Measurements from ENCODE around the gene ACVR2B. TPM values are rescaled to one million over a fixed set of nuclear protein-coding genes. Genes with fewer than 3 reads are reported as not detected.

The ACVR2B gene
- total RNA-seq, 4 donors from 2014 or later, result 2.4 to 12.1 (median 6.3) TPM

DNA sequence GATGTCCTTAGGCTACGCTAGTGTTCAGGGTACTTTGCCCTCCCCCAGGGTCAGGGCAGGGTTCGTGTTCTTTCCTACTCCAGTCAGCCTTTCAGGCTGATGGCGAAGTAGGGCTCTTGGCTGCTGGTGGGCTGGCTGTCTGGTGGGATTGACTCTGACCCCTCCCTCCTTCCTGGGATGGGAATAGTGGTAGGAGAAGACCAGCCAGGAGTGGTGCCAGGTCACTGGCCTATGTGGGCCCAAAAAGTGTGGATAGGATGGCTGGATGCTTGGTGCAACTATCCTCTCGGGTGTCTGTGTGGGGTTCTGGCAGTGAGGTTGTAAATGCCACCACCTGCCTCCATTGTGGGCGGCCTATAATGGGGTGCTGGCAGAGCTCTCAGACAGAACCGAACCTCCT lies 22.0 kb downstream of the ACVR2B start:
- no peak overlapping the region for H3K27ac ChIP-seq
- no peaks in the 10 kb centered on the region for H3K9me3 ChIP-seq
- no peak overlapping the region for H3K4me3 ChIP-seq
- TF ChIP-seq POLR2A (IDR thresholded peaks at IDR 0.05), result no peak
- TF ChIP-seq, protein P1, sequence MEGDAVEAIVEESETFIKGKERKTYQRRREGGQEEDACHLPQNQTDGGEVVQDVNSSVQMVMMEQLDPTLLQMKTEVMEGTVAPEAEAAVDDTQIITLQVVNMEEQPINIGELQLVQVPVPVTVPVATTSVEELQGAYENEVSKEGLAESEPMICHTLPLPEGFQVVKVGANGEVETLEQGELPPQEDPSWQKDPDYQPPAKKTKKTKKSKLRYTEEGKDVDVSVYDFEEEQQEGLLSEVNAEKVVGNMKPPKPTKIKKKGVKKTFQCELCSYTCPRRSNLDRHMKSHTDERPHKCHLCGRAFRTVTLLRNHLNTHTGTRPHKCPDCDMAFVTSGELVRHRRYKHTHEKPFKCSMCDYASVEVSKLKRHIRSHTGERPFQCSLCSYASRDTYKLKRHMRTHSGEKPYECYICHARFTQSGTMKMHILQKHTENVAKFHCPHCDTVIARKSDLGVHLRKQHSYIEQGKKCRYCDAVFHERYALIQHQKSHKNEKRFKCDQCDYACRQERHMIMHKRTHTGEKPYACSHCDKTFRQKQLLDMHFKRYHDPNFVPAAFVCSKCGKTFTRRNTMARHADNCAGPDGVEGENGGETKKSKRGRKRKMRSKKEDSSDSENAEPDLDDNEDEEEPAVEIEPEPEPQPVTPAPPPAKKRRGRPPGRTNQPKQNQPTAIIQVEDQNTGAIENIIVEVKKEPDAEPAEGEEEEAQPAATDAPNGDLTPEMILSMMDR (IDR thresholded peaks at IDR 0.05 in 4 of 5, conservative IDR thresholded peaks at IDR 0.05 in 1 of 5), result no peak
- ATAC-seq, result no peak
- H3K27me3 ChIP-seq, result no peaks in the 10 kb centered on the region
- H3K4me1 ChIP-seq, result peaks cover 21 to 44% of the 10 kb centered on the region in 2 donors
- DNase-seq, result no peak
- H3K36me3 ChIP-seq, result peaks cover 0 to 8% of the 10 kb centered on the region in 2 donors
- in situ Hi-C loops (cut with MboI; ENCODE audit: low sequenced_read_pairs in 4 of 4) (loop anchor here in 3 of 4 donors (25.0 kb wide), 1 partner anchor 338 kb away; the partner anchor contains the start of genes ACAA1 (in 3 of the 3) and MYD88 (in 3 of the 3)), intact Hi-C loops (cut with DNase I; ENCODE audit: low total_unique reads) (loop anchor here (10.0 kb wide), 1 partner anchor 81 kb away; no protein-coding TSS in a partner anchor)

- in situ Hi-C loops (cut with MboI; ENCODE audit: low sequenced_read_pairs in 4 of 4), result loop anchor here in 3 of 4 donors (25.0 kb wide), 1 partner anchor 339 kb away; the partner anchor contains the start of genes ACAA1 (in 3 of the 3) and MYD88 (in 3 of the 3)
- ATAC-seq (no peak), DNase-seq (no peak)
Observed at GRCh38 chr3:38476157-38476756, 22.6 kb downstream of the ACVR2B start.

GRCh38 chr3:38477057-38477820 lies 23.5 kb downstream of the ACVR2B start:
- no peak for ATAC-seq
- DNase-seq, result no peak
- Histone ChIP-seq H3K27me3 (no peaks in the 10 kb centered on the region), H3K27ac (no peak overlapping the region), H3K36me3 (peaks cover 0 to 23% of the 10 kb centered on the region in 2 donors), H3K4me3 (no peak overlapping the region), H3K9me3 (no peaks in the 10 kb centered on the region), H3K4me1 (peaks cover 11 to 29% of the 10 kb centered on the region in 2 donors)
- in situ Hi-C loops (cut with MboI; ENCODE audit: low sequenced_read_pairs in 4 of 4) (loop anchor here in 3 of 4 donors (25.0 kb wide), 1 partner anchor 340 kb away; the partner anchor contains the start of genes ACAA1 (in 3 of the 3) and MYD88 (in 3 of the 3)), intact Hi-C loops (cut with DNase I; ENCODE audit: low total_unique reads) (loop anchor here (10.0 kb wide), 1 partner anchor 82 kb away; no protein-coding TSS in a partner anchor)
- TF ChIP-seq POLR2A (IDR thresholded peaks at IDR 0.05), result no peak
- TF ChIP-seq, protein P1 (IDR thresholded peaks at IDR 0.05 in 4 of 5, conservative IDR thresholded peaks at IDR 0.05 in 1 of 5), result no peak

More at GRCh38 chr3:38476157-38476756, 22.6 kb downstream of the ACVR2B start:
- intact Hi-C loops (cut with DNase I; ENCODE audit: low total_unique reads), result loop anchor here (10.0 kb wide), 1 partner anchor 81 kb away; no protein-coding TSS in a partner anchor
- Histone ChIP-seq H3K27me3 (no peaks in the 10 kb centered on the region), H3K4me3 (no peak overlapping the region), H3K4me1 (peaks cover 16 to 38% of the 10 kb centered on the region in 2 donors), H3K36me3 (peaks cover 0 to 13% of the 10 kb centered on the region in 2 donors), H3K27ac (no peak overlapping the region), H3K9me3 (no peaks in the 10 kb centered on the region)
- TF ChIP-seq, protein P1 (IDR thresholded peaks at IDR 0.05 in 4 of 5, conservative IDR thresholded peaks at IDR 0.05 in 1 of 5), result no peak
- TF ChIP-seq POLR2A (IDR thresholded peaks at IDR 0.05), result no peak

GRCh38 chr3:38477839-38478450 lies 24.3 kb downstream of the ACVR2B start:
- H3K27ac ChIP-seq, result no peak overlapping the region
- DNase-seq, result no peak
- in situ Hi-C loops (cut with MboI; ENCODE audit: low sequenced_read_pairs in 4 of 4) (loop anchor here in 3 of 4 donors (25.0 kb wide), 1 partner anchor 341 kb away; the partner anchor contains the start of genes ACAA1 (in 3 of the 3) and MYD88 (in 3 of the 3)), intact Hi-C loops (cut with DNase I; ENCODE audit: low total_unique reads) (loop anchor here (2.0 to 10.0 kb wide), 3 partner anchors 25 to 131 kb away; partner anchors contain the start of genes ACVR2B and XYLB)
- H3K4me1 ChIP-seq, result peaks cover 4 to 22% of the 10 kb centered on the region in 2 donors
- H3K27me3 ChIP-seq, result no peaks in the 10 kb centered on the region
- H3K36me3 ChIP-seq, result peaks cover 0 to 30% of the 10 kb centered on the region in 2 donors
- no peak for ATAC-seq
- TF ChIP-seq, protein P1 (IDR thresholded peaks at IDR 0.05 in 4 of 5, conservative IDR thresholded peaks at IDR 0.05 in 1 of 5), result no peak
- no peak for TF ChIP-seq POLR2A (IDR thresholded peaks at IDR 0.05)
- no peak overlapping the region for H3K4me3 ChIP-seq
- H3K9me3 ChIP-seq, result no peaks in the 10 kb centered on the region
